BLaER1 treated with 17β-estradiol and CSF1 and Interleukin-3, amounts not matched to agents 10 nM and 100 nM (cell line): ENCODE data around the gene TRPC4.

Experiments
- H3K27ac ChIP-seq, 11 experiments: shearing (Covaris generic); formaldehyde crosslinking; 2 replicates each; pipeline ENCODE4 v1.8.1; 2022
- H3K27me3 ChIP-seq, 11 experiments: shearing (Covaris generic); formaldehyde crosslinking; 2 replicates each; pipeline ENCODE4 v1.8.1; 2022
- H3K36me3 ChIP-seq, 11 experiments: shearing (Covaris generic); formaldehyde crosslinking; 2 replicates each; pipeline ENCODE4 v1.8.1; 2022
- H3K4me1 ChIP-seq, 10 experiments: shearing (Covaris generic); formaldehyde crosslinking; 2 replicates each; pipeline ENCODE4 v1.8.1; 2022
- H3K4me2 ChIP-seq, 11 experiments: shearing (Covaris generic); formaldehyde crosslinking; 2 replicates each; pipeline ENCODE4 v1.8.1; 2022
- H3K4me3 ChIP-seq, 10 experiments: shearing (Covaris generic); formaldehyde crosslinking; 2 replicates each; pipeline ENCODE4 v1.8.1; 2022
- H3K9ac ChIP-seq, 11 experiments: shearing (Covaris generic); formaldehyde crosslinking; 2 replicates each; pipeline ENCODE4 v1.8.1; 2022
- H3K9me3 ChIP-seq, 11 experiments: shearing (Covaris generic); formaldehyde crosslinking; replicated peaks in 1 of 11; 2 replicates each; pipeline ENCODE4 v1.8.1; 2022
- H4K20me1 ChIP-seq, 11 experiments: shearing (Covaris generic); formaldehyde crosslinking; 2 replicates each; pipeline ENCODE4 v1.8.1; 2022
- Cebpa-rat ChIP-seq, 11 experiments: shearing (Covaris generic); IDR thresholded peaks; 2 replicates each; pipeline ENCODE4 v1.8.1; 2022

TRPC4 gene

GRCh38 chr13:37753776-37754175, 115.8 kb downstream of the TRPC4 start:
- no peak overlapping the region for H3K9ac ChIP-seq
- H4K20me1 ChIP-seq = no peaks in the 10 kb centered on the region
- no peak overlapping the region for H3K27ac ChIP-seq
- peaks cover 6 to 10% (median 6%) of the 10 kb centered on the region in 11 experiments; a peak in 18 of 22 replicates for H3K9me3 ChIP-seq
- no peaks in the 10 kb centered on the region for H3K27me3 ChIP-seq
- no peak for TF ChIP-seq Cebpa-rat (IDR thresholded peaks at IDR 0.05)
- no peaks in the 10 kb centered on the region for H3K36me3 ChIP-seq
- no peaks in the 10 kb centered on the region for H3K4me1 ChIP-seq
- no peak overlapping the region for H3K4me2 ChIP-seq
- H3K4me3 ChIP-seq = no peak overlapping the region

- Histone ChIP-seq H3K4me2 (no peak overlapping the region), H3K27me3 (no peaks in the 10 kb centered on the region), H3K9ac (no peak overlapping the region), H3K4me3 (no peak overlapping the region), H4K20me1 (no peaks in the 10 kb centered on the region), H3K27ac (no peak overlapping the region), H3K4me1 (peaks cover 0 to 7% (median 3%) of the 10 kb centered on the region in 10 experiments; a peak in 10 of 20 replicates), H3K9me3 (peaks cover 7 to 12% (median 8%) of the 10 kb centered on the region in 11 experiments; a peak in 18 of 22 replicates), H3K36me3 (no peaks in the 10 kb centered on the region)
- TF ChIP-seq Cebpa-rat (IDR thresholded peaks at IDR 0.05) = no peak
These were observed 117.4 kb downstream of the TRPC4 start for GRCh38 chr13:37752146-37752545.

GRCh38 chr13:37751025-37751424, 118.5 kb downstream of the TRPC4 start:
- no peak overlapping the region for H3K4me2 ChIP-seq
- no peaks in the 10 kb centered on the region for H3K36me3 ChIP-seq
- H3K9ac ChIP-seq = no peak overlapping the region
- H4K20me1 ChIP-seq = no peaks in the 10 kb centered on the region
- TF ChIP-seq Cebpa-rat (IDR thresholded peaks at IDR 0.05) = no peak
- no peaks in the 10 kb centered on the region for H3K27me3 ChIP-seq
- H3K4me3 ChIP-seq = no peak overlapping the region
- peaks cover 7 to 12% (median 8%) of the 10 kb centered on the region in 11 experiments; a peak in 18 of 22 replicates for H3K9me3 ChIP-seq
- H3K27ac ChIP-seq = no peak overlapping the region
- peaks cover 0 to 18% (median 6%) of the 10 kb centered on the region in 10 experiments; a peak in 10 of 20 replicates for H3K4me1 ChIP-seq

- H3K27ac ChIP-seq = no peak overlapping the region
- no peak overlapping the region for H3K4me2 ChIP-seq
- no peak for TF ChIP-seq Cebpa-rat (IDR thresholded peaks at IDR 0.05)
- no peaks in the 10 kb centered on the region for H3K27me3 ChIP-seq
- H3K36me3 ChIP-seq = no peaks in the 10 kb centered on the region
- no peak overlapping the region for H3K9ac ChIP-seq
- peaks cover 0 to 21% (median 6%) of the 10 kb centered on the region in 10 experiments; a peak in 10 of 20 replicates for H3K4me1 ChIP-seq
- no peaks in the 10 kb centered on the region for H4K20me1 ChIP-seq
- H3K4me3 ChIP-seq = no peak overlapping the region
- H3K9me3 ChIP-seq = peaks cover 7 to 12% (median 8%) of the 10 kb centered on the region in 11 experiments; a peak in 18 of 22 replicates
These were observed 120.7 kb downstream of the TRPC4 start for GRCh38 chr13:37748913-37749312.

GRCh38 chr13:37747071-37747612, 122.4 kb downstream of the TRPC4 start:
- H3K27ac ChIP-seq = peak overlapping the region in 3 of 11 experiments; percentile 5 to 45 (median 7); a peak in 2 of 22 replicates
- H3K9ac ChIP-seq = no peak overlapping the region
- H3K9me3 ChIP-seq = peaks cover 7 to 12% (median 8%) of the 10 kb centered on the region in 11 experiments; a peak in 18 of 22 replicates
- no peaks in the 10 kb centered on the region for H3K27me3 ChIP-seq
- no peak for TF ChIP-seq Cebpa-rat (IDR thresholded peaks at IDR 0.05)
- H3K4me3 ChIP-seq = no peak overlapping the region
- no peaks in the 10 kb centered on the region for H3K36me3 ChIP-seq
- peak overlapping the region in 5 of 11 experiments; percentile 30 to 57 (median 48); a peak in 10 of 22 replicates for H3K4me2 ChIP-seq
- peaks cover 0 to 21% (median 6%) of the 10 kb centered on the region in 10 experiments; a peak in 10 of 20 replicates for H3K4me1 ChIP-seq
- no peaks in the 10 kb centered on the region for H4K20me1 ChIP-seq

- Histone ChIP-seq H3K27me3 (no peaks in the 10 kb centered on the region), H3K4me1 (peaks cover 0 to 8% (median 0%) of the 10 kb centered on the region in 10 experiments; a peak in 6 of 20 replicates), H3K9me3 (no peaks in the 10 kb centered on the region), H3K4me3 (no peak overlapping the region), H4K20me1 (no peaks in the 10 kb centered on the region), H3K27ac (no peak overlapping the region), H3K36me3 (no peaks in the 10 kb centered on the region), H3K9ac (no peak overlapping the region), H3K4me2 (no peak overlapping the region)
- no peak for TF ChIP-seq Cebpa-rat (IDR thresholded peaks at IDR 0.05)
These were observed 128.0 kb downstream of the TRPC4 start for GRCh38 chr13:37741536-37741935.

GRCh38 chr13:37736045-37736444, 133.5 kb downstream of the TRPC4 start:
- no peak overlapping the region for H3K4me3 ChIP-seq

GRCh38 chr13:37735293-37735692, 134.3 kb downstream of the TRPC4 start:
- no peaks in the 10 kb centered on the region for H3K9me3 ChIP-seq
- no peak overlapping the region for H3K4me3 ChIP-seq
- no peak for TF ChIP-seq Cebpa-rat (IDR thresholded peaks at IDR 0.05)
- no peaks in the 10 kb centered on the region for H3K36me3 ChIP-seq
- H3K9ac ChIP-seq = no peak overlapping the region
- H3K27me3 ChIP-seq = no peaks in the 10 kb centered on the region
- H3K4me2 ChIP-seq = no peak overlapping the region
- no peaks in the 10 kb centered on the region for H3K4me1 ChIP-seq
- no peaks in the 10 kb centered on the region for H4K20me1 ChIP-seq
- H3K27ac ChIP-seq = no peak overlapping the region

More at GRCh38 chr13:37736045-37736444, 133.5 kb downstream of the TRPC4 start:
- no peak for TF ChIP-seq Cebpa-rat (IDR thresholded peaks at IDR 0.05)
- H4K20me1 ChIP-seq = no peaks in the 10 kb centered on the region
- no peaks in the 10 kb centered on the region for H3K4me1 ChIP-seq
- no peaks in the 10 kb centered on the region for H3K36me3 ChIP-seq
- no peaks in the 10 kb centered on the region for H3K9me3 ChIP-seq
- no peaks in the 10 kb centered on the region for H3K27me3 ChIP-seq
- H3K9ac ChIP-seq = no peak overlapping the region
- H3K27ac ChIP-seq = no peak overlapping the region
- no peak overlapping the region for H3K4me2 ChIP-seq

- no peak overlapping the region for H3K4me3 ChIP-seq
- peaks cover 0 to 6% (median 0%) of the 10 kb centered on the region in 10 experiments; a peak in 1 of 20 replicates for H3K4me1 ChIP-seq
- no peak overlapping the region for H3K9ac ChIP-seq
- no peaks in the 10 kb centered on the region for H4K20me1 ChIP-seq
- no peaks in the 10 kb centered on the region for H3K27me3 ChIP-seq
- TF ChIP-seq Cebpa-rat (IDR thresholded peaks at IDR 0.05) = no peak
- H3K27ac ChIP-seq = no peak overlapping the region
- no peaks in the 10 kb centered on the region for H3K9me3 ChIP-seq
- H3K4me2 ChIP-seq = no peak overlapping the region
- H3K36me3 ChIP-seq = no peaks in the 10 kb centered on the region
These were observed 139.7 kb downstream of the TRPC4 start for GRCh38 chr13:37729876-37730275.
